Body of pancreas (tissue), 4 donors: ENCODE measurements around the gene PSIP1.

Experiments used
- POLR2A ChIP-seq, 3 donors: fragments of 450-650 bp; IDR thresholded peaks; one replicate each; pipeline ENCODE4 v1.6.1; 2016; ENCODE audit warnings: antibody characterized with exemption in 3 of 3, mild to moderate bottlenecking in 2 of 3
- TF ChIP-seq, protein P1 (sequence below), 7 experiments: fragments of 450-650 bp in 4 of 7; fragments of 200-600 bp in 3 of 7; sonication (generic) in 3 of 7; IDR thresholded peaks; one replicate each; pipeline ENCODE4 v1.5.1; 2016 to 2019; ENCODE audit warnings: antibody characterized with exemption in 7 of 7

DNA sequence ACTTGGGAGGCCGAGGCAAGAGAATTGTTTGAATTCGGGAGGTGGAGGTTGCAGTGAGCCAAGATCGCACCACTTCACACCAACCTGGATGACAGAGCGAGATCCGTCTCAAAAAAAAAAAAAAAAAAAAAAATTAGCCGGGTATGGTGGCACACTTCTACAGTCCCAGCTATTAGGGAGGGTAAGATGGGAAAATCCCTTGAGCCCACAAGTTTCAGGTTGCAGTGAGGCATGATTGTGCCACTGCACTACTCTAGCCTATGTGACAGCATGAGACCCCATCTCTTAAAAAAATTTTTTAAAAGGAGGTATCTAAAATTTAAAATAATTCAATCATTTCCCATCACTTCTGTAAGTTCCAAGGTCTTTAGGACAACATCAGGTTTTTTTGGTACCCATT is 26.0 kb downstream of the PSIP1 start:
- TF ChIP-seq, protein P1, sequence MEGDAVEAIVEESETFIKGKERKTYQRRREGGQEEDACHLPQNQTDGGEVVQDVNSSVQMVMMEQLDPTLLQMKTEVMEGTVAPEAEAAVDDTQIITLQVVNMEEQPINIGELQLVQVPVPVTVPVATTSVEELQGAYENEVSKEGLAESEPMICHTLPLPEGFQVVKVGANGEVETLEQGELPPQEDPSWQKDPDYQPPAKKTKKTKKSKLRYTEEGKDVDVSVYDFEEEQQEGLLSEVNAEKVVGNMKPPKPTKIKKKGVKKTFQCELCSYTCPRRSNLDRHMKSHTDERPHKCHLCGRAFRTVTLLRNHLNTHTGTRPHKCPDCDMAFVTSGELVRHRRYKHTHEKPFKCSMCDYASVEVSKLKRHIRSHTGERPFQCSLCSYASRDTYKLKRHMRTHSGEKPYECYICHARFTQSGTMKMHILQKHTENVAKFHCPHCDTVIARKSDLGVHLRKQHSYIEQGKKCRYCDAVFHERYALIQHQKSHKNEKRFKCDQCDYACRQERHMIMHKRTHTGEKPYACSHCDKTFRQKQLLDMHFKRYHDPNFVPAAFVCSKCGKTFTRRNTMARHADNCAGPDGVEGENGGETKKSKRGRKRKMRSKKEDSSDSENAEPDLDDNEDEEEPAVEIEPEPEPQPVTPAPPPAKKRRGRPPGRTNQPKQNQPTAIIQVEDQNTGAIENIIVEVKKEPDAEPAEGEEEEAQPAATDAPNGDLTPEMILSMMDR (IDR thresholded peaks at IDR 0.05): no peak
- TF ChIP-seq POLR2A (IDR thresholded peaks at IDR 0.05): no peak
